Measurements from ENCODE around the gene SNTB2. TPM values are rescaled to one million over a fixed set of nuclear protein-coding genes. Genes with fewer than 3 reads are reported as not detected.

Gene SNTB2
- total RNA-seq, 1 experiment from 2014 or later, result 50.6 TPM

DNA sequence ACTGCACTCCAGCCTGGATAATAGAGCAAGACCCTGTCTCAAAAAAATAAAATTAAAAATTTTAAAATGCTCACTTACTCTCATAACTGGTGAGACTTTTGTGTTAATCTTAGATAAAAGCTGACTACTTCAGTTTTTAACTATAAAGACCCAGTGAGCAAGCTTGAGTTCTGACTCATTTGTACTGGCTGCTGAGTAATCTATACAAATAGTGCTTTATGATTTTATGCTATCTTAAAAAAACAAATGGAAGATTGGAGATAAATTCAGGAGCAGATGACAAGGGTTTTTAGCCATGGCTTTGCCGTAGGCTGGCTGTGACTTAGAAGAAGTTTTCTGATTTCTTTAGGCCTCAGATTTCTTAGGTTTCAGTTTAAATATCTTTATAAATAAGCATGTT is 30.5 kb downstream of the SNTB2 start:
- no TSS peak for BruUV-seq (replicated peaks)
- intact Hi-C loops (cut with micrococcal nuclease; ENCODE audit: unreplicated experiment), result loop anchor here (2.0 kb wide), 1 partner anchor 27 kb away; no protein-coding TSS in a partner anchor
- POLR2A ChIA-PET, result no interaction called here
- Histone ChIP-seq H3K4me3 (ENCODE audit: low read depth, low read length) (no peak overlapping the region), H3K36me3 (ENCODE audit: control insufficient read depth, insufficient read depth, low read length) (no peaks in the 10 kb centered on the region), H3K9me3 (no peaks in the 10 kb centered on the region), H3K4me1 (peaks cover 55% of the 10 kb centered on the region), H3K27me3 (replicated peaks; ENCODE audit: control insufficient read depth, insufficient read depth, low read length) (no peaks in the 10 kb centered on the region)
- no peaks in the 10 kb centered on the region for H3K27me3 Mint-ChIP-seq (ENCODE audit: insufficient read depth, unreplicated experiment)
- peaks cover 19% of the 10 kb centered on the region for H3K4me1 Mint-ChIP-seq (ENCODE audit: low read depth, unreplicated experiment)
- CTCF ChIA-PET, result no interaction called here
- no peaks in the 10 kb centered on the region for H3K9me3 Mint-ChIP-seq (ENCODE audit: unreplicated experiment)
- DNase-seq, result peak in 1 of 2 experiments; percentile 40
- peak overlapping the region; percentile 44 for H3K4me3 Mint-ChIP-seq (ENCODE audit: unreplicated experiment)
- H3K27ac Mint-ChIP-seq (ENCODE audit: unreplicated experiment), result peak overlapping the region; percentile 72
- TF ChIP-seq, protein P1, sequence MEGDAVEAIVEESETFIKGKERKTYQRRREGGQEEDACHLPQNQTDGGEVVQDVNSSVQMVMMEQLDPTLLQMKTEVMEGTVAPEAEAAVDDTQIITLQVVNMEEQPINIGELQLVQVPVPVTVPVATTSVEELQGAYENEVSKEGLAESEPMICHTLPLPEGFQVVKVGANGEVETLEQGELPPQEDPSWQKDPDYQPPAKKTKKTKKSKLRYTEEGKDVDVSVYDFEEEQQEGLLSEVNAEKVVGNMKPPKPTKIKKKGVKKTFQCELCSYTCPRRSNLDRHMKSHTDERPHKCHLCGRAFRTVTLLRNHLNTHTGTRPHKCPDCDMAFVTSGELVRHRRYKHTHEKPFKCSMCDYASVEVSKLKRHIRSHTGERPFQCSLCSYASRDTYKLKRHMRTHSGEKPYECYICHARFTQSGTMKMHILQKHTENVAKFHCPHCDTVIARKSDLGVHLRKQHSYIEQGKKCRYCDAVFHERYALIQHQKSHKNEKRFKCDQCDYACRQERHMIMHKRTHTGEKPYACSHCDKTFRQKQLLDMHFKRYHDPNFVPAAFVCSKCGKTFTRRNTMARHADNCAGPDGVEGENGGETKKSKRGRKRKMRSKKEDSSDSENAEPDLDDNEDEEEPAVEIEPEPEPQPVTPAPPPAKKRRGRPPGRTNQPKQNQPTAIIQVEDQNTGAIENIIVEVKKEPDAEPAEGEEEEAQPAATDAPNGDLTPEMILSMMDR (IDR thresholded peaks at IDR 0.05; ENCODE audit: insufficient read depth in 1 of 2, low read depth in 1 of 2, low read length in 1 of 2, severe bottlenecking in 1 of 2, unreplicated experiment in 1 of 2), result no peak
- H3K36me3 Mint-ChIP-seq (ENCODE audit: insufficient read depth, unreplicated experiment), result peaks cover 6% of the 10 kb centered on the region

DNA sequence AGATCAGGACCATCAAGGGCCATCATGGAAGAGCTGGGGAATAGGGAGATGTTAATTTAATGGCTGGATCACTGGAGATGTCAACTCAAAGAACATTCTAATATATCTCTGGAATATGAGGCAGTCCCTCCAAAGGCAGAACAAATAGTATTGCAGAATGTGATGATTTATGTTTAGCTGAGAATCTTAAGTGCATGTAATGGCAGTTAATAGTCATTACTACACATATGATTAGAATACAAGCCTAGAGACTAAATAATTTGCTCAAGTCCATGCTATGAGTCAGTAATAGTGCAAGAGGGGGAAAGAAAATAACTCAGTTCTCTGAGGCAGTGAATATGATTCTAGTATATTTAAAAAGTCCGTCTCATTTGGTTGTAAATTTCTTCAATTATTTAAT is 32.3 kb downstream of the SNTB2 start:
- Mint-ChIP-seq H3K9me3 (ENCODE audit: unreplicated experiment) (no peaks in the 10 kb centered on the region), H3K27ac (ENCODE audit: unreplicated experiment) (peak overlapping the region; percentile 2)
- CTCF ChIA-PET, result no interaction called here

DNA sequence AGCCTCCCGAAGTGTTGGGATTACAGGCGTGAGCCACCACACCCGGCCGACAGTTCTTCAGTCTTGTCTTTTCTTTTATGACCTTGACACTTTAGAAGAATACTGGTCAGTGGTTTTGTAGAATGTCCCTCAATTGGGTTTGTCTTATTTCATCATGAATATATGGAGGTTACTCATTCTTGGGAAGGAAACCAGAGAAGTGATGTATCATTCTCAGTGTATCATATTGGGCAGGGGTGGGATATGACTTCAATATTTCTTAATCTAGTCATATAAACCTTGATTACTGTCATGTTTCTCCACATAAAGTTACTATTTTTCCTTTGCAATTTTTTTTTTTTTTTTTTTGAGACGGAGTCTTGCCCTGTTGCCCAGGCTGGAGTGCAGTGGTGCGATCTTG is 36.9 kb downstream of the SNTB2 start:
- H3K36me3 Mint-ChIP-seq (ENCODE audit: insufficient read depth, unreplicated experiment), result peaks cover 13% of the 10 kb centered on the region
- Histone ChIP-seq H3K4me1 (peaks cover 21% of the 10 kb centered on the region), H3K9me3 (no peaks in the 10 kb centered on the region), H3K27me3 (replicated peaks; ENCODE audit: control insufficient read depth, insufficient read depth, low read length) (no peaks in the 10 kb centered on the region), H3K4me3 (ENCODE audit: low read depth, low read length) (no peak overlapping the region), H3K36me3 (ENCODE audit: control insufficient read depth, insufficient read depth, low read length) (no peaks in the 10 kb centered on the region; the same call in 1 of the 2 replicates)
- H3K27me3 Mint-ChIP-seq (ENCODE audit: insufficient read depth, unreplicated experiment), result no peaks in the 10 kb centered on the region
- H3K27ac Mint-ChIP-seq (ENCODE audit: unreplicated experiment), result no peak overlapping the region
- CTCF ChIA-PET, result no interaction called here
- H3K4me1 Mint-ChIP-seq (ENCODE audit: low read depth, unreplicated experiment), result peaks cover 13% of the 10 kb centered on the region
- H3K4me3 Mint-ChIP-seq (ENCODE audit: unreplicated experiment), result no peak overlapping the region
- DNase-seq, result no peak
- no TSS peak for BruUV-seq (replicated peaks)
- POLR2A ChIA-PET, result no interaction called here
- TF ChIP-seq, protein P1 (IDR thresholded peaks at IDR 0.05; ENCODE audit: insufficient read depth in 1 of 2, low read depth in 1 of 2, low read length in 1 of 2, severe bottlenecking in 1 of 2, unreplicated experiment in 1 of 2), result no peak
- H3K9me3 Mint-ChIP-seq (ENCODE audit: unreplicated experiment), result no peaks in the 10 kb centered on the region
- intact Hi-C loops (cut with micrococcal nuclease; ENCODE audit: unreplicated experiment), result no loop called here

More for the DNA sequence above, 32.3 kb downstream of the SNTB2 start:
- H3K36me3 Mint-ChIP-seq (ENCODE audit: insufficient read depth, unreplicated experiment), result peaks cover 16% of the 10 kb centered on the region
- no peak overlapping the region for H3K4me3 Mint-ChIP-seq (ENCODE audit: unreplicated experiment)
- POLR2A ChIA-PET, result no interaction called here
- no peak for DNase-seq
- H3K36me3 ChIP-seq (ENCODE audit: control insufficient read depth, insufficient read depth, low read length), result no peaks in the 10 kb centered on the region
- H3K9me3 ChIP-seq, result no peaks in the 10 kb centered on the region
- no peak overlapping the region for H3K4me3 ChIP-seq (ENCODE audit: low read depth, low read length)
- intact Hi-C loops (cut with micrococcal nuclease; ENCODE audit: unreplicated experiment), result no loop called here
- BruUV-seq (replicated peaks), result no TSS peak
- H3K4me1 Mint-ChIP-seq (ENCODE audit: low read depth, unreplicated experiment), result peaks cover 19% of the 10 kb centered on the region
- H3K4me1 ChIP-seq, result peaks cover 55% of the 10 kb centered on the region
- TF ChIP-seq, protein P1 (IDR thresholded peaks at IDR 0.05; ENCODE audit: insufficient read depth in 1 of 2, low read depth in 1 of 2, low read length in 1 of 2, severe bottlenecking in 1 of 2, unreplicated experiment in 1 of 2), result no peak
- no peaks in the 10 kb centered on the region for H3K27me3 ChIP-seq (replicated peaks; ENCODE audit: control insufficient read depth, insufficient read depth, low read length)
- H3K27me3 Mint-ChIP-seq (ENCODE audit: insufficient read depth, unreplicated experiment), result no peaks in the 10 kb centered on the region
